Peyer's patch (tissue), 4 donors: Measurements from ENCODE around the gene PRKCZ.

Source experiments
- CTCF ChIP-seq, 6 experiments: fragments of 450-650 bp in 4 of 6; fragments of 200-600 bp in 2 of 6; sonication (generic) in 1 of 6; IDR thresholded peaks; one replicate each; pipeline ENCODE4 v1.5.1; 2017 to 2019; ENCODE audit warnings: antibody characterized with exemption in 6 of 6, mild to moderate bottlenecking in 3 of 6, moderate library complexity in 1 of 6
- POLR2A ChIP-seq, 2 donors: fragments of 450-650 bp; IDR thresholded peaks; one replicate each; pipeline ENCODE4 v1.5.1; 2017; ENCODE audit warnings: antibody characterized with exemption in 2 of 2, mild to moderate bottlenecking in 2 of 2, moderate library complexity in 2 of 2

GRCh38 chr1:2060535-2060934 lies 10.3 kb downstream of the PRKCZ start:
- TF ChIP-seq CTCF (IDR thresholded peaks at IDR 0.05) (no peak), POLR2A (IDR thresholded peaks at IDR 0.05) (no peak)
